ENCODE data around the gene BMP7. TPM values are rescaled to one million over a fixed set of nuclear protein-coding genes. Genes with fewer than 3 reads are reported as not detected.

Gene BMP7
- total and polyA plus RNA-seq, 2 of the 13 experiments (the other 11 are each of a cell fraction or from before 2014, with no cell fraction given) = not detected

DNA sequence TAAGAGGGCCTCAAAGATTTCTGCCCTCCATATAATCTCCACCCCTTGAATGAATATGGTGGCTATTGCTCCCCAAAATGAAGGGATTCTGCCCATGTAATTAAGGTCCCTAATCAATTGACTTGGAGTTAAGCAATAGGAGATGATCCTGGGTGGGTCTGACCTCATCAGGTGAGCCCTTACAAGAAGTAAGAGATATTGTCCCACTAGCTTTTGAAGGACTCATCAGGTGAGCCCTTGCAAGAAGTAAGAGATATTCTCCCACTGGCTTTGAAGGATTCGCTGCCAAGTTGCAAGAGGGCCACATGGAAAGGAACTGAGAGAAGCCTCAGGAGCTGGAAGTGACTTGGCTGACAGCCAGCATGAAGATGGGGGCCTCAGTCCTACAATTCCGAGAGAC, 103.4 kb downstream of the BMP7 start:
- BruUV-seq (replicated peaks) = no TSS peak
- H3K4me2 ChIP-seq (ENCODE audit: low read depth, low read length) = no peak overlapping the region

DNA sequence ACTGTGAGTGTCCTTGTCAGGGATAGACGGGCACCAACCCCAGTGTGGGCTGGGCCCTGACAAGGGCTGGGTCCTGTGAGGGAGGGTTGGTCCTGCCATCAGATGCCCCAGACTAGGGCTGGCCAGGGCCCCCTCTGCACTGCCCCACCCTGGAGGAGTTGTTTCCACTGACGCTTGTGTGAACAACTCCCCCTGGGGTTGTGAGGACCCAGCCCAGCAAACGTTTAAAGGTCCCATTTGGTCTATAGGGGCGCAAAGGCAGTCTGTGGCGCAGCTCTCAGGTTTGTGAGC, 104.1 kb downstream of the BMP7 start:
- in situ Hi-C loops (cut with HindIII; ENCODE audit: extremely low pct_ligation_motif_present, low pct_unique_long_range_greater_than_20kb) (no loop called here), intact Hi-C loops (cut with micrococcal nuclease; ENCODE audit: unreplicated experiment) (no loop called here)
- ChIA-PET POLR2A (no interaction called here), CTCF (ENCODE audit: low intra/inter-chr PET ratio, low total read pairs) (no interaction called here)
- H3K4me2 ChIP-seq (ENCODE audit: low read depth, low read length) = no peak overlapping the region
- H3K27ac ChIP-seq (ENCODE audit: extremely low read length, insufficient read depth, low read length) = no peak overlapping the region
- no peak for DNase-seq (ENCODE audit: low spot score)
- no peaks in the 10 kb centered on the region for H3K79me2 ChIP-seq (ENCODE audit: insufficient read depth, low read length)
- 30% methylated on average over 5 of the region's 5 CpGs for WGBS (ENCODE audit: low lambda C conversion rate)
- no TSS peak for BruUV-seq (replicated peaks)
- H3K36me3 ChIP-seq (replicated peaks in 1 of 2; ENCODE audit: control insufficient read depth in 1 of 2, insufficient read depth in 2 of 2, low read length in 2 of 2) = no peaks in the 10 kb centered on the region
- H3K4me3 ChIP-seq (replicated peaks in 1 of 3; ENCODE audit: insufficient read depth in 1 of 3, low read depth in 2 of 3, low read length in 3 of 3) = no peak overlapping the region
- no peak for ATAC-seq
- H3K4me1 ChIP-seq (ENCODE audit: insufficient read depth, low read length) = no peaks in the 10 kb centered on the region
- no peak for FAIRE-seq
- H2AFZ ChIP-seq (ENCODE audit: low read length) = no peak overlapping the region
- no peaks in the 10 kb centered on the region for H3K9me3 ChIP-seq (ENCODE audit: low read length)
- H3K9ac ChIP-seq (ENCODE audit: insufficient read depth, low read depth, low read length) = no peak overlapping the region
- no peaks in the 10 kb centered on the region for H4K20me1 ChIP-seq (ENCODE audit: insufficient read depth, low read length)
- peaks cover 2 to 34% of the 10 kb centered on the region in 2 experiments; a peak in 3 of 5 replicates for H3K27me3 ChIP-seq (ENCODE audit: control insufficient read depth in 1 of 2, insufficient read depth in 2 of 2, low read length in 2 of 2)
- TF ChIP-seq ZFP41 (CRISPR knock-in tag; IDR thresholded peaks at IDR 0.05; ENCODE audit: borderline replicate concordance) (no peak), ATF1 (CRISPR knock-in tag; IDR thresholded peaks at IDR 0.05) (no peak)
- TF ChIP-seq, protein P1, sequence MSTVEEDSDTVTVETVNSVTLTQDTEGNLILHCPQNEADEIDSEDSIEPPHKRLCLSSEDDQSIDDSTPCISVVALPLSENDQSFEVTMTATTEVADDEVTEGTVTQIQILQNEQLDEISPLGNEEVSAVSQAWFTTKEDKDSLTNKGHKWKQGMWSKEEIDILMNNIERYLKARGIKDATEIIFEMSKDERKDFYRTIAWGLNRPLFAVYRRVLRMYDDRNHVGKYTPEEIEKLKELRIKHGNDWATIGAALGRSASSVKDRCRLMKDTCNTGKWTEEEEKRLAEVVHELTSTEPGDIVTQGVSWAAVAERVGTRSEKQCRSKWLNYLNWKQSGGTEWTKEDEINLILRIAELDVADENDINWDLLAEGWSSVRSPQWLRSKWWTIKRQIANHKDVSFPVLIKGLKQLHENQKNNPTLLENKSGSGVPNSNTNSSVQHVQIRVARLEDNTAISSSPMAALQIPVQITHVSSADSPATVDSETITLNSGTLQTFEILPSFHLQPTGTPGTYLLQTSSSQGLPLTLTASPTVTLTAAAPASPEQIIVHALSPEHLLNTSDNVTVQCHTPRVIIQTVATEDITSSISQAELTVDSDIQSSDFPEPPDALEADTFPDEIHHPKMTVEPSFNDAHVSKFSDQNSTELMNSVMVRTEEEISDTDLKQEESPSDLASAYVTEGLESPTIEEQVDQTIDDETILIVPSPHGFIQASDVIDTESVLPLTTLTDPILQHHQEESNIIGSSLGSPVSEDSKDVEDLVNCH (CRISPR knock-in tag; IDR thresholded peaks at IDR 0.05) = no peak

More for the DNA sequence above, 103.4 kb downstream of the BMP7 start:
- Histone ChIP-seq H2AFZ (ENCODE audit: low read length) (no peak overlapping the region), H3K9me3 (ENCODE audit: low read length) (no peaks in the 10 kb centered on the region), H3K27me3 (ENCODE audit: control insufficient read depth in 1 of 2, insufficient read depth in 2 of 2, low read length in 2 of 2) (peaks cover 2 to 34% of the 10 kb centered on the region in 2 experiments; a peak in 3 of 5 replicates), H4K20me1 (ENCODE audit: insufficient read depth, low read length) (no peaks in the 10 kb centered on the region), H3K4me1 (ENCODE audit: insufficient read depth, low read length) (no peaks in the 10 kb centered on the region), H3K9ac (ENCODE audit: insufficient read depth, low read depth, low read length) (no peak overlapping the region), H3K79me2 (ENCODE audit: insufficient read depth, low read length) (no peaks in the 10 kb centered on the region), H3K4me3 (replicated peaks in 1 of 3; ENCODE audit: insufficient read depth in 1 of 3, low read depth in 2 of 3, low read length in 3 of 3) (no peak overlapping the region), H3K27ac (ENCODE audit: extremely low read length, insufficient read depth, low read length) (no peak overlapping the region), H3K36me3 (replicated peaks in 1 of 2; ENCODE audit: control insufficient read depth in 1 of 2, insufficient read depth in 2 of 2, low read length in 2 of 2) (no peaks in the 10 kb centered on the region)
- 6% methylated on average over 2 of the region's 2 CpGs for WGBS (ENCODE audit: low lambda C conversion rate)
- ATAC-seq = no peak
- intact Hi-C loops (cut with micrococcal nuclease; ENCODE audit: unreplicated experiment) = no loop called here
- in situ Hi-C loops (cut with HindIII; ENCODE audit: extremely low pct_ligation_motif_present, low pct_unique_long_range_greater_than_20kb) = no loop called here
- ChIA-PET CTCF (ENCODE audit: low intra/inter-chr PET ratio, low total read pairs) (no interaction called here), POLR2A (no interaction called here)
- FAIRE-seq = no peak
- DNase-seq (ENCODE audit: low spot score) = no peak
- TF ChIP-seq NFYC (CRISPR knock-in tag; IDR thresholded peaks at IDR 0.05) = no peak
- TF ChIP-seq SALL1 (CRISPR knock-in tag; IDR thresholded peaks at IDR 0.05) = no peak
- TF ChIP-seq ZZZ3 (CRISPR knock-in tag; IDR thresholded peaks at IDR 0.05; ENCODE audit: borderline replicate concordance) = no peak
- TF ChIP-seq, protein P2, sequence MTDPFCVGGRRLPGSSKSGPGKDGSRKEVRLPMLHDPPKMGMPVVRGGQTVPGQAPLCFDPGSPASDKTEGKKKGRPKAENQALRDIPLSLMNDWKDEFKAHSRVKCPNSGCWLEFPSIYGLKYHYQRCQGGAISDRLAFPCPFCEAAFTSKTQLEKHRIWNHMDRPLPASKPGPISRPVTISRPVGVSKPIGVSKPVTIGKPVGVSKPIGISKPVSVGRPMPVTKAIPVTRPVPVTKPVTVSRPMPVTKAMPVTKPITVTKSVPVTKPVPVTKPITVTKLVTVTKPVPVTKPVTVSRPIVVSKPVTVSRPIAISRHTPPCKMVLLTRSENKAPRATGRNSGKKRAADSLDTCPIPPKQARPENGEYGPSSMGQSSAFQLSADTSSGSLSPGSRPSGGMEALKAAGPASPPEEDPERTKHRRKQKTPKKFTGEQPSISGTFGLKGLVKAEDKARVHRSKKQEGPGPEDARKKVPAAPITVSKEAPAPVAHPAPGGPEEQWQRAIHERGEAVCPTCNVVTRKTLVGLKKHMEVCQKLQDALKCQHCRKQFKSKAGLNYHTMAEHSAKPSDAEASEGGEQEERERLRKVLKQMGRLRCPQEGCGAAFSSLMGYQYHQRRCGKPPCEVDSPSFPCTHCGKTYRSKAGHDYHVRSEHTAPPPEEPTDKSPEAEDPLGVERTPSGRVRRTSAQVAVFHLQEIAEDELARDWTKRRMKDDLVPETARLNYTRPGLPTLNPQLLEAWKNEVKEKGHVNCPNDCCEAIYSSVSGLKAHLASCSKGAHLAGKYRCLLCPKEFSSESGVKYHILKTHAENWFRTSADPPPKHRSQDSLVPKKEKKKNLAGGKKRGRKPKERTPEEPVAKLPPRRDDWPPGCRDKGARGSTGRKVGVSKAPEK (CRISPR knock-in tag; IDR thresholded peaks at IDR 0.05; ENCODE audit: borderline replicate concordance) = no peak
- no peak for TF ChIP-seq ZNF33B (CRISPR knock-in tag; IDR thresholded peaks at IDR 0.05)
- no peak for TF ChIP-seq MAF1 (CRISPR knock-in tag; IDR thresholded peaks at IDR 0.05; ENCODE audit: borderline replicate concordance)
- TF ChIP-seq MAFG (CRISPR knock-in tag; IDR thresholded peaks at IDR 0.05) = no peak
- TF ChIP-seq ELF3 (CRISPR knock-in tag; IDR thresholded peaks at IDR 0.05) = no peak
- TF ChIP-seq EED (CRISPR knock-in tag; IDR thresholded peaks at IDR 0.05) = no peak
- TF ChIP-seq HIVEP1 (CRISPR knock-in tag; IDR thresholded peaks at IDR 0.05) = no peak
